GM19452 (cell line): ENCODE results near the gene CCDC57.

Experiments used
- ATAC-seq: cut with Tn5 transposase; IDR thresholded peaks from one replicate; pipeline ENCODE4 v1.9.1; 2021; ENCODE audit not compliant: unreplicated experiment

Gene CCDC57

DNA sequence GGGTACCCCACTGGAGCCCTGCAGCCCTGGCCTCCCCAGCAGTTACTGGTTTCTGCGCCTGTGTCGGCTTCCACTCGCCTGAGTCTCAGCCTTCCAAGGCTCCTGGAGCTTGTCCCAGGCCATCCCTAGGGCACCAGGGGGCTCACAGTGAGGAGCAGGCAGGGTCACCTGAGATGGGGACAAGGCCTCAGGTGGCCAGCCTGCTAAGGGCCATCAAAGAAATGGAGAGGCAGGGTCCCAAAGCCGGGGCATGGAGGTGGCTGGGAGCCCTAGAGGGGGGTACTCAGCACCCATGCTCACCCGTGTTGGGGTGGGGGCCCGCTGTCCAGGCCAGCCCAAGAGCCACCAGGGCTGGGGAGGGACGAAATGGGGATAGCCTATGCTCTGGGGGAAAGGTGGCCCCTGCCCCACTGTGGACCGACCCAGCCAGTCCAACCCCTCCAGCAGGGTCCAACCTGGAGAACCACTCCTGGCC lies 115.9 kb downstream of the CCDC57 start:
- ATAC-seq = no peak

DNA sequence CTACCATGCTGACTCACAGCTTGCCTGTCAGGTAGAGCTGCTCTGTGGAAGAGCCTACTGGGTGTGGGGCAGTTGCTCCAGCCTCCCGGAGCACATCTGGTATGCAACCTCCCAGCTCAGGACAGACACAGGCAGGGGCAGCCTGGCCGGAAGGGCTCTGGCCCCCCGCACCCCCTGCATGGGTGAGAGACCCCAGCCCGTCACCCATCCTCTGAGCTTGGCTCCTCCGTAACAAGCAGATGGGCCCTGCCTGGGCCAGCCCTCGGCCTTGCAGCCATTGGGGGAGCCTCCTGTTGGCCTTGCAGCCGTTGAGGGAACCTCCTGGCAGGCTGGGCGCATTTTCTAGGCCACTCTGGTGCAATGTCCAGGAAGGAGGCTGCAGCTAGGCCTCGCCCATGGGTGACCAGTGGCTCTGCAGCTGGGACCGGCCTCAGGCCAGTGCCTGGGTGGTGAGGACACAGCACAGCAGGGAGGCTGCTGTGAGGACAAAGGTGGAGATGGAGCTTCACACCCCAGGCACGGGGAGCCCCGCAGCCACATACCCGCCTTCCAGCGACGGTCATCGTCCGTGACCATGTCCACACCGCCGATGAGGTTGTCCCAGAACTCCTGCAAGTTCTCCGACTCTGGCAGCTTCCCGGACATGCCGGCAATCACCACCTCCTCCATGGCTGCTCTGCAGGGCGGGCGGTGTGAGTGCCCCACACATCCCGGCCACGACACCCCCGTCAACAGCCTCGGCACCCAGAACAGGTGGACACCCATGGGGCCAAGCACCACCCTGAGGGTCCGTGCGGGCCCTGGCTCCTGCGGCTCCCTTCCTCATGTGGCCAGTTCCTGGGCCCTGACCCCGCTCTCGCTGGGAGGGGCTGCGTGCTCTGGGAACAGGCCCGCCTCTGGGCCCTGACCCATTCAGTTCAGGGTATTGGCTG lies 116.6 kb downstream of the CCDC57 start:
- ATAC-seq = no peak

DNA sequence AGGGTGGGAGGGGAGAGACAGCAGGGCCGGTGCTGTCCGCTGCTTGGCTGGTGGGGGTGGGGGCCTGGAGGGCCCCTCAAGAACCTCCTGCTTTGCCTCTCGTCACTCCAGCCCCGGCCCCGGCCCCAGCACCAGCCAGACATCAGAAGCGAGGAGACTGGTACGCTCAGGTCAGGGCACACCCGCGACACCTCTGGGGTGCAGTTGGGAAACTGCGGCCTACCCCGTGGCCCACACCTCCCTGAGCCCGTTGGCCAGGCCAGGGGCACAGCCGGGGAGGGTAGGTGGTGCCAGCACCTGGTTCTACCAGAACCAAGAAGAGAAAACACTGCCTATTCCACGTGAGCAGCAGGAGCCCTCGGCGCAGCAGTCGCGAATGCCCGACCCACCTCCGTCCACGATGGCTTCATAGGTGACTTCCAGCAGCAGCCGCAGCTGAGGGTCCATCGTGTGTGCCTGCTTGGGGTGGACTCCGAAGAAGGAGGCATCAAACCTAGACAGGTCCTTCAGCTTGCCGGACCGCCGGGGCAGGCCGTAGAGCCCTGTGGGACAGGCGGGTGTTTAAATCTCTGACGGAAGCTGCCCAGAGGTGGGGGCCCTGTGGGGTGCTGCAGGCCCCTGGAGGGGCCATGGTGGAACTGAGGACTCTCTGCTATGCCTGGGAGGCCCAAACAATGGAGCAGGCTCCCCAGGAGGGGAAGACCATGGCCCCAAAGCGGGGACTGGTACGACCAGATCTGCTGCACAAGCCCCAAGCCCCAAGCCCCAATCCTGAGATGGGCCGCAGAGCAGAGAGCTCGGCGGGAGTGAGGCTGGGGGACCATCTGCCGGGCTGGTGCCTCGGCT lies 117.5 kb downstream of the CCDC57 start:
- ATAC-seq = no peak

DNA sequence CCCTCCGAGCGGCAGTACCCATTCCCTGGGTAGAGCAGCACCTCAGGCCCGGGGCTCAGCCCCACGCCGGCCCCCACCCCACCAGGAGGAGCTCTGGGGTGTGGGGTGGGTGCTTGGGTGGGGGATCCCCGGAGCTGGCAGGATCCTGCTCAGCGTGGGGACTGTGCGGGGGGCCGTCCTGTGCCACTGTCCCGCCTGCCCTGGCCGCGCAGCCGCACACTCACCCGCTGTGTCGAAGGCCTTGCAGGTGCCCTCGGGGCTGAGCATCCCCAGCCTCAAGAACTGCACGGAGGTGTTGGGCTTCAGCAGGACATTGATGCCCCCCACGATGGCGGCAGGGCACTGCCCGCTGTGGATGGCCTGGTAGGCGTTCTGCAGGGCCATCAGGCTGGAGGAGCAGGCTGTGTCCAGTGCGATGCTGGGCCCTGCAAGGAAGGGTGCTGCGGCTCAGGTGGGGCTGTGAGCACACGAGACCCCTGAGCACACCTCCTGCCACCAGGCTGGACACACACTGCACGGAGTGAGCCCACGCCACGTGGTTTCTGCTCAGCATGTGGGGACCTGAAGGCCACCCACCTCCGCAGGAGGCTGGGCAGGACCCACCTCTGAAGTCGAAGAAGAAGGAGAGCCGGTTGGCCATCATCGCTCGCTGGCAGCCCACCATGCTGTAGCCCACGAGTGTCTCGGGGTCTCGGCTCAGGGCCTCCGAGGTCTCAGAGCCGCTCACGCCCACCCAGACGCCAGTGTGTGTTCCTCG lies 119.5 kb downstream of the CCDC57 start:
- ATAC-seq = no peak

DNA sequence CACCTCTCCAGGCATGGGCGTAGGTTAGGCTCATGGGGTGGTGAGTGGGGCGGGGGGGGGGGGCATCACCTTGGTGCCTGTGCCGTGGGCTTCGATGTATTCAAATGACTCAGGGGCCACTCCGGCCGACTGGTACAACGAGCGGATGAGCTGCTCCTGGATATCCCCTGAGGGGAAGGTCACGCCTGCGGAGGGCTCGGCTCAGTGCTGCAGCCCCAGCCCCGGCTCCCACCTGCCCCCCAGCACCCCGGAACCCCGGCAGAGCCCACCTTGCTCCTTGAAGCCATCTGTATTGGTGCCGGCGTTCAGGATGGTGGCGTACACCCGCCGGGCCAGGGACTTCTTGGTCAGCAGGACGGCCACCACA lies 120.0 kb downstream of the CCDC57 start:
- ATAC-seq = no peak

DNA sequence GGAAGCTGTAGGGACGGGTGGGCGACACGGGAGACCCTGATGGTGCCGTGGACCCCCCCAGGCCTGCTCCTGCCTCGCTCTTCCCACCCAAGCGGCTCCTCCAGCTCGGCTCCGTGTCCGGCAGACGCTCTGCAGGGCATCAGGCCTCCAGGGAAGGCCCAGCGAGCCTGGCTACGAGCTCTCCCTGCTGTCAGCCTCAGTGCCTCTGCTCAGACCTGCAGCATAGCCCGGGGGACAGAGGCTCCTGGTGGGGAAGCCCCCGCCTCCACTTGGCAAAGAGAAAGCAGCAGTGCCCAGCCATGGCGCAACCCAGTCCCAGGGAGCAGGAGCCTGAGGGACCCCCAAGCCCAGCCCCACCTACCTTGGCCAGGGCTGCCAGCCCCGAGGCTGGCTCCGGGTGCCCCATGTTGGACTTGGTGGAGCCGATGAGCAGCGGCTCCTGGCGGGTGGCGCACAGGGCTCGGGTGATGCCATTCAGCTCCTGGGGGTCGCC lies 120.5 kb downstream of the CCDC57 start:
- no peak for ATAC-seq

DNA sequence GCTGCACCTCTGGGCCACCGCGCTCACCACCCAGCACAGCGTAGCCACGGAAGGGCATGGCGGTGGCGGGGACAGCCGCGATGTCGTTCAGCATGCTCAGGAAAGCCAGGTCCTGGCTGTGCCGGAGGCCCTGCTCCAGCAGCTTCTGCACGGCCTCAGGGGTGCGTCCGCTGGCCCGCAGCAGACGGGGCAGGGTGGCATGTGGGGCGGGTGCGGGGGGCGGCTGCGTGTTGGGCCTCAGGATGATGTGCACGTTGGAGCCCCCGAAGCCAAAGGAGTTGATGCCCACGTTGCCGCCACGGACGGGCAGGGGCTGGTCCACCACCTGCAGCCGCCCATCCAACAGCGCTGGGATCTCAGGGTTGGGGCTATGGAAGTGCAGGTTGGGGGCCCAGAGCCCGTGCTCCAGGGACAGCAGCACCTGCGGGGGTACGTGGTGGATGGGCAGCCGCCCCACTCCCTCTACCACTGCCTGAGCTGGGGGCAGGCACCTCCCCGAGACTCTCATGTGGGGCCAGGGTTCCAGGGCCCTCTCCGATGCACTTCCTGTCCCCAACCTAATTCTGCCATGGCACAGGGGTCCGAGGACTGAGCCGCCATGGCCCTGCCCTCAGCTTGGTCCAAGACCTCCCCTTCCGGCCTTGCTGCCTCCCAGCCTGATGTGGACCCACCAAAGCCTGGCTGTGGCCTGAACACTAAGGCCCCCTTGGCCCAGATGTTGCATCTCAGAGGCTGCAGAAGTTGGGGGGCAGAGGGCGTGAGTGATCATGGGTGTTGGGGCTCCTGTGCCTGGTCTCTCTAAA lies 121.2 kb downstream of the CCDC57 start:
- no peak for ATAC-seq

DNA sequence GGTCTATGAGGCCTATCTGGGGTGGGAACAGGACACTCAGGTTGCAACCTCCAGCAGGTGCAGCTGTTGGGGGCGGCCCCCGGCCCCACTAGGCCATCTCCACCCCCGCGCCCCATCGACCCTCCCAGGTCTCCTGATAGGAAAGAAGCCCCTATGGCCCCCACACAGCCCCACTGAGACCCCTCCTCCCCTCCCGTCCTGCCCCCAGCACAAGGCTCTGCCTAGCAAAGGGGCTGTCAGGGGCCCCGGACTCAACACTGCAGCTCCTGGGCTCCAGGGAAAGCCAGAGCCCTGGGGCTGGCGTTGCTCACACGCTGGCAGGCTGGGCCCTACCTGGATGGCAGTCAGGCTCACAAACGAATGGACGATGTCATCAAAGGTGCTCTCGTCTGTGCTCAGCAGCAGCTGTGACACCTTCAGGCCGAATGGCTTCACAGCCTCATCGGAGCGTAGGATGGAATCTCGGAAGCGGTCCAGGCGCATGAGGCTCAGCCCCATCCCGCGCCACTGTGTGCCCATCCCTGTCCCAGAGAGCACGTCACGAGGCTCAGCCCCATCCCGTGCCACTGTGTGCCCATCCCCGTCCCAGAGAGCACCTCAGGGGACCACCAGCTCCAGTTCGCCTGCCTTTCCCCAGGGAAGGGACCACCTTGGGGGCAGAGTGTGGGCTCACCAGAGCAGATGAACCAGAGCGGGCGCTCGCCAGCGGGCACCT lies 121.9 kb downstream of the CCDC57 start:
- no peak for ATAC-seq

DNA sequence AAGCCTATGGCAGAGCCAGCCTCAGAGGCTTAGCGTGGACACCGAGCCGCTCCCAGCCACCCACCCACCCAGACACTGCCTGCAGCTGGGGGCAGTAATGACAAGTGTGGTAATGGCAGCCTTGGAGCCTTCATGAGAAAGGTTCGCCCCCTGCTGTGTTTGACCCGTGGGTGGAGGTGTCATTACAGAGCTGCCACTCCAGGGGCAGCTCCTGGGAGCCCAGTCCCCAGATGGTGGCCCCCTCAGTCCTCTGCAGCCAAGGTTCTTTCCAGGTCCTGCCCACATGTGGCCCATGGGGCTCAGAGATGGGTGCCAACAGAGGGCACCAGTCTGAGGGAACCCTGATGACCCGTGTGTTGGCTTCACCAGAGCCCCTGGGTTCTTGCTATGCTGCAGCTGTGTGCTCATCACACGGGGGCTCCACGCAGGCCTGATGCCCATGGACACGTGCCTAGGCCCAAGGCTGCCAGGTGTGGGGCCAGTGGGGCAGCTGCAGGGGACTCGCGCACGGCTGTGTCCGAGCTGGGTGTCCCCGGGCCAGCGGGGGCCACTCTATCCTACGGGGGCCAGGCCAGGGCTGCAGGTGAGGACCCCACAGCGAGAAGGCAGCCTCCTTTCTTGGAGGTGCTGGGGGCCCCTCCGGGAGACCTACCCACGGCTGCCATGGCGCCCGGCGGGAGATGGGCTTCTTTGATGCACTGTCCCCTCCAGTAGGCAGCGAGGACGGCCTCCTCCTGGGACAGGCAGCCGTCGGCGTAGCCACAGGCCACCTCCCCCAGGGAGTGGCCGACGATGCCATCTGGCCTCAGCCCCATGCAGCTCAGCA lies 122.7 kb downstream of the CCDC57 start:
- ATAC-seq = no peak

DNA sequence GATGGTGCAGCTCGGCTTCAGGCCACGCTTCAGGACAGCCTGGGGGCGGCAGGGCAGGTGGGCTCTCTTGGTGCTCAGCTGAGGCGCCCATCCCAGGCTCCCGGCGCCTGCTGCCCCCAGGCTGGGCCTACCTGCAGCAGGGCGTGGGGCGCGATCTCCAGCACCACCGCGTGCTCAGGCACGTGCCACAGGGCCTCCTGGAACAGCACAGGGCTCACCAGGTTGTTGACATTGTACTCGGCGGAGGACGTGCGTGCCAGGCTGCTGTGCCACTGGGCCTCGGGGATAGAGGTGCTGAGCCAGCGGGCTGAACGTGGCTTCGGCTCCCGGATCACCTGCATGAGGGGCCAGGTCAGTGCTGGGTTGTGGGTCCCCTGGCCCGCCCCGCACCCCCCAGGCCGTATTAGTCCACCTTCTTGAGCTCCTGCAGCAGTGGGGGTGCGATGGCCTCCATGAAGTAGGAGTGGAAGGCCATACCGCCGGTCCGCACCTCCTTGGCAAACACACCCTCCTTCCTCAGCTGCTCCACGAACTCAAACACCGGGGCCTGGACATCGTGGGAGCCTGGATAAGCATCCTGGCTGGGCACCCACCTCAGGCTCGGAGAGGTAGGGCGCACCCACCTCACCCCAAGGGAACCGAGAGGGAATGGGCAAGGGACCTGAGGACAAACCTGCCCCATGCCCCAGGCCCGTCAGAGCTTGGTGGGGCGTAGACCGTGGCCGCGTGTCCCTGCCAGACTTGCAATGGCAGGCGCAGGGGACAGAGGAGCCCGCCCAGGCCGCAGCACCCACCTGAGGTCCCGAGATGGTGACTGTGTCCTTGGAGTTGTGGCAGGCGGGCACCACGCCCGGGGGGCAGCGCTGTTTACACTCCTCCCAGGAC lies 123.6 kb downstream of the CCDC57 start:
- no peak for ATAC-seq

DNA sequence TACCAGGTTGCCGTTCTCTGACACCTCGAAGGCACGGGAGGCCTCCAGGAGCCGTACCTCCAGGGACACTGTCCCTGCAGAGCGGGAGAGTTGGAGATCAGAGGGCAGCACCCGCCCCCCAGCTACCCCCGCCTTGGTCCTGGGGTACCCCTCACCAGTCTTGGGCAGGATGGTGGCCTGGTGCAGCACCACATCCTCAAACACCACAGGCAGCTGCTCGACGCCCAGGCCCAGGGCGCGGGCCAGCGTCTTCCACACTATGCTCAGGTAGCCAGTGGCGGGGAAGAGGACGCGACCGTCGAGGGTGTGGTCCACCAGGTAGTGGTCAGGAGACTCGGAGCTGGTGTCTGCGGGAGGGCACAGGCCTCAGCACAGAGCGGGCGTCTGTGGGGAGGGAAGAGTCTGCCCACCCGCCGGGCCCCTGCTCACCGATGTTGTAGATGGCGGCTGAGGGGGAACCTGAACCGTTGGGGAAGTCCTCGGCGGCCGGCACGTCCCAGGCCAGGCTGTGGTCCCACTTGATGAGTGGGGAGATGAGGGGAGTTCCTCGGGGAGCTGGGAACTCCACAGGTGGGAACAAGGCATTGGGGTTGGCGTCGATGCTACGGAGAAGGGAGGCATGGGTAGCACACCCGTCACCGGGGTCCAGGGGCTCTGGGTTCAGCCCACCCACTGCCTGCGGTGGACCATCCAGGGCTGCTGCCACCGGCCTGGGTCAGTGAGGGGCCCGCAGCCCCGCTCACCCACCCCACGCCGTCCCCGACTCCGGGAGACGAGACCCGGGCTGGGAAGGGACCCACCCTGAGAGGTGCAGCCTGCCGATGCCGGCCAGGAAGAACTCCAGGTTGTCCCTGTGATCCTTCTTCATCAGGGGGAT lies 124.4 kb downstream of the CCDC57 start:
- no peak for ATAC-seq

DNA sequence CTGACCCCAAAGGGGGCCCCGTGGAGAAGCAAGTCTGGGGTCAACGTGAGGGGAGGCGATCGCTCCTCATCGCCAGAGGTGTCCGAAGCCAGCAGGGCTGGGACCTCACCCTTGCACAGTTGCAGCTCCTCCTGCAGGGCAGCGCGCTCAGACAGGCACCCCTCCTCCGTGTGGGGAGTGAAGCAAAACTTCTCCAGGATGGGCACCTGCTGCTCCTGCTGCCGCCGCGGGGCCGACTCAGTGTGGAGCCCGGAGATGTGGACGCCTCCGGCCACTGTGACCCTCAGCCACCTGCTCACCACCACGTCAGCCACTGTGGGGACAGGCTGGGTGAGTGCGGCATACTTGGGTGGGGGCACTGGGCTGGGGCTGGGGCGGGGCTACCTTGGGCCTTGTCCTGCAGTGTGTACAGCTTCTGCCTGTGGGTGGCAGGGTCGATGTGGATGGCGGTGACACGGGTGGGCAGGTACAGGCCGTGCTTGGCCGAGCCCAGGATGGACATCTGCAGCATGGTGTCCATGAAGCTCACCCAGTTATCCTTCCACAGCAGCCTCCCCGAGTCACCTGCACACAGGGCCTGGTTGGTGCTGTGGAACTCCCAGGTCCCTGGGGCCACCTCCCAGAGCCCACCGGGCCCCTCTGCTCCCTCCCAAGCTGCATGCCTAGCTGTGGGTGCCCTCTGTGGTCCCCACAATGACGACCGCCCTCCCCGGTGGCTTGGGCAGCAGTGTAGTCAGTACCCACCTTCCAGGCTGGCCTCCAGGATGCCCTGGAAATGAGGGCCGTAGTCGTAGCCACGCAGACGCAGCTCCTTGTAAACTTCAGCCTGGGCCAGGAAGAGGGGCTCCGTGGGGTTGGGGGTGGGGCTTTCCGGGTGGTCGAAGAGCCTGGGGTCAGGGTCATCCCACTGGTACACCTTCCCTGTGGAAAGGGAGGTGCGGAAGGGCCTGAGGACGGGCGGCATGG lies 125.4 kb downstream of the CCDC57 start:
- no peak for ATAC-seq

DNA sequence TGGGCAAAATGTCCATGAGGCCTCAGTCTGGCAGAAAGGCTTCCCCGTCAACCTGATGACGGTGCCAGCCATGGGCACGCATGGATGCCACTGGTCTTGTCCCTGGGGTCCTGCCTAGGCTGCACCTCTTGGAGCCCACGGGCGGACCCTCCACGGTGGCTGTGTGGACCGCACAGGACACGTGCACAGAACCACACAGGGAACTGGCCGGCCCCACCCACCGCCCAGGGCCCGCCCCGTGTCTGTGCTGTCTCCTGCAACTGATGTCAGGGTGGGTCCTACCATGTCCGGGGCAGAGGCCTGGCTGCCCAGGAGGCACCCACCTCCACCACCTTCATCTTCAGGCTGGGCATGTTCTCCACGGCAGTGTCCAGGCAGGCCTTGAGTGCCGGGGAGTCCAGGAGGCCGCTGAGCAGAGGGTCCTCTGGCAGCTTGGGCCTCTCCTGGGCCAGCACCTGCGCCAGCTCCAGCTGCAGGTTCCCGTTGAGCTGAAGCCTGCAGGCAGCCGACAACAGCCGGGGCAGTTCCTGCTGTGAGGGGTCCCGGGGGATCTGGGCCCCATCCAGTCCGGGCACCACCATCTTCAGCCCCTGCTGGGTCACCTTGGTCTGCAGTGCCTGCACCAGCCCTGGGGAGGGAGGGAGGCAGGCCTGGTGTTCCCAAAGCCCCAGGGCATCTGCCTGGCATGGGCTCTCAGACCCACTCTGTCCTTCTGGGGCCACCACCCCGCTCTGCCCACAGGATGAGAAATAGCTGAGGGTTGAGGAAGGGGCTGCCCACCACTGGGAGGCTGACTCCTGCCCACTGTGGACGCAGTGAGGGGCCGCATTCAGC lies 126.5 kb downstream of the CCDC57 start:
- no peak for ATAC-seq

DNA sequence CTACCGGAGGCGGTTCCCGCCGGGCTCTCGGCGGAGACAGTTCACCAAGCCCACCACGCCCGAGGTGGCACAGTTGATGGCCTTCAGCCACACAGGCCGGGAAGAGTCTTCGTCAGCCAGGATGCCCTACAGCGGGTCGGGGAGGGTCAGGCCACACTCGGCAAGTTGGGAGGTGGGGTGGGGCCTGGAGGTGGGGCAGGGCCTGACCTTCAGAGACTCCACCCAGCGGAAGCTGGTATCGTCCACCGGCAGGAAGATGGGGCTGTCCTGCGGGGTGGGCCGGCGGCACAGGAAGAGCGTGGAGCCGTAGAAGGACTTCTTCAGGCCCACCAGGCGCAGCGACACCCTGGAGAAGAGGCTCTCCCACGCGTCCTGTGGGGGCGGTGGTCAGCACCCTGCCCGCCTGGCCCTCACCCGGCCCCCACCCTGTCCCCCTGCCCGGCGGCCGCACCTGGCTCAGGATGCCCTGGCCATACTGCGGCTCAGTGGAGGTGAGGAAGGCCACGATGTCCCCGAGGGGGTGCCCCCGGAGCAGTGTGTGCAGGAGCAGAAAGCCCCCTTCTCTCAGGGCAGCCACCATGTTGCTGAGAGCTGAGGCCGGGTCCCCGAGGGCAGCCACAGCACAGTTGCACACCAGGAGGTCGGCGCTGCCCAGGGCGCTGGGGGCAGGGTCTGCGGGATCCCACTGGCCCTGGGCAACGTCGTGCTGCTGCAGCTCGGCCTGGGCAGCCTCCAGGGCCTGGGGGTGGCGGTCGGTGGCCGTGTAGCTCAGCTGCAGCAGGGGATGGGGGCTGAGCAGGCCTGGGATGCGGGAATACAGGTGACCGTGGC lies 127.4 kb downstream of the CCDC57 start:
- ATAC-seq = no peak
